HPDE6-E6E7 (cell line): Measurements from ENCODE around the gene GLCCI1.
"Not testable (repeated sequence)": the region's sequence is repeated elsewhere in the genome, so short reads cannot be mapped to it uniquely, and the experiment has no call there.

Experiments
- DNase-seq: peaks from one replicate; pipeline ENCODE4 v3.0.0; 2011; ENCODE audit warnings: missing footprints; ENCODE audit errors: extremely low spot score

GLCCI1 gene

GRCh38 chr7:8094164-8095140, 125.9 kb downstream of the GLCCI1 start:
- no peak for DNase-seq

DNA sequence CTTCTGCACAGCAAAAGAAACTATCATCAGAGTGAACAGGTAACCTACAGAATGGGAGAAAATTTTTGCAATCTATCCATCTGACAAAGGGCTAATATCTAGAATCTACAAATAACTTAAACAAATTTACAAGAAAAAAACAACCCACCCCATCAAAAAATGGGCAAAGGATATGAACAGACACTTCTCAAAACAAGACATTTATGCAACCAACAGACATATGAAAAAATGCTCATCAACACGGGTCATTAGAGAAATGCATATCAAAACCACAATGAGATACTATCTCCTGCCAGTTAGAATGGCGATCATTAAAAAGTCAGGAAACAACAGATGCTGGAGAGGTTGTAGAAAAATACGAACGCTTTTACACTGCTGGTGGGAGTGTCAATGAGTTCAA, 132.7 kb downstream of the GLCCI1 start:
- DNase-seq, result not testable (repeated sequence)

GRCh38 chr7:8103282-8103681, 134.7 kb downstream of the GLCCI1 start:
- DNase-seq, result no peak

GRCh38 chr7:8105449-8106095, 137.0 kb downstream of the GLCCI1 start:
- DNase-seq, result no peak

- DNase-seq, result no peak
Measured at GRCh38 chr7:8109196-8110022, 140.8 kb downstream of the GLCCI1 start.

GRCh38 chr7:8111282-8111960, 142.8 kb downstream of the GLCCI1 start:
- no peak for DNase-seq

DNA sequence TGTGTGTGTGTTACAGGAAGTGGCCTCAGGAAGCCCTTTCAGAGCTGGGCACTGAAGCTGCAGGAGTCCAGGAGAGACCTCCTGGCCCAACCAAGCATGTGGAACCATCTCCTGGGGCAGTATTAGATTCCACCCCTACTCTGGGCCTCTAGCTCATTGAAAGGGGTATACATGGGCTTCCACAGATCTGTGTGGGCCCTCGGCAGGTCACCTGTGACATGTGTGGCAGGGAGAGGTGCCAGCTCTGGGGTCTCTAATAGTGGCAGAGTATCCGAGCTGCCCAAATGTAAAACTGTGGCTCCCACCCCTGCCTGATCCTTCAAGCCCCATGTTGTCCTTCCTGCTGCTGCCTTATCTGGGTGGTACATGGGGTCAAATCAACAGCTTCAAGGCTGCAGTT, 144.1 kb downstream of the GLCCI1 start:
- DNase-seq, result no peak

DNA sequence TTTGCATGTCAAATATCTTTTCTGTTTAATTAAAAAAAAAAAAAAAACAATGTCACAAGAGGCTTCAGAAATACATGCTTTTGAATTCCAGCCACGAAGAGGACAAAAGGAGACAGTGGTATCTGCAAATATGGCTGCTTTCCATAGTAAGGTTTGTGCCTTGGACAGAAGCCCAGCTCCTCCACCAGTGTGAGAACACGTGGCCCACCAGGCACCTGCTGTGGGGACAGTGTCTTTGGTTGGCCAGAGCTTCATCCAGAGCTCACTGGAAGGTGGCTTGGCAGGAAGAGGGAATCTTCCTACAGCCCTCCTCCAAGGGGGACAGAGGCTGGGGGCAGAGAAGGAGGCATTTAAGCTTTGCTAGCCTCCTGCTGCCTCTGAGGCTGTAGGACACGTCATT, 144.6 kb downstream of the GLCCI1 start:
- DNase-seq, result no peak

DNA sequence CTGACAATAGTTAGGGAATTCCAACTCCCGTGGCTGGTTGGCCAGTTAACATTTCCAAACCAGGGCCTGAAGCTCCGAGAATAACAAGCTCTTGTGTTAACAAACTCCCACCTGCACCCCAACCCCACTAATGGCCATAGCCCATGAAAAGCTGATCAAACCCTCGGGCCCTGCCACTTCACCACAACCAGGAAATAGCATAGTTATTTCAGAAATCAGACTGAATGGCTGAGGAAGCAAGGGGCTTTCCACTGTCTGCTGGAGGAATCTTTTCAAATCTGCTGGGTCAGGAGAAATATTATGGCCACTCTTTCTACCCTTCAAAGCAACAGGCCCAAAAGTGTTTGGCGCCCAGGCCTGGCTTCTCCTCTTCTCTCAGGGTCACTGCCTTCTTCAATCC, 145.6 kb downstream of the GLCCI1 start:
- DNase-seq, result no peak

DNA sequence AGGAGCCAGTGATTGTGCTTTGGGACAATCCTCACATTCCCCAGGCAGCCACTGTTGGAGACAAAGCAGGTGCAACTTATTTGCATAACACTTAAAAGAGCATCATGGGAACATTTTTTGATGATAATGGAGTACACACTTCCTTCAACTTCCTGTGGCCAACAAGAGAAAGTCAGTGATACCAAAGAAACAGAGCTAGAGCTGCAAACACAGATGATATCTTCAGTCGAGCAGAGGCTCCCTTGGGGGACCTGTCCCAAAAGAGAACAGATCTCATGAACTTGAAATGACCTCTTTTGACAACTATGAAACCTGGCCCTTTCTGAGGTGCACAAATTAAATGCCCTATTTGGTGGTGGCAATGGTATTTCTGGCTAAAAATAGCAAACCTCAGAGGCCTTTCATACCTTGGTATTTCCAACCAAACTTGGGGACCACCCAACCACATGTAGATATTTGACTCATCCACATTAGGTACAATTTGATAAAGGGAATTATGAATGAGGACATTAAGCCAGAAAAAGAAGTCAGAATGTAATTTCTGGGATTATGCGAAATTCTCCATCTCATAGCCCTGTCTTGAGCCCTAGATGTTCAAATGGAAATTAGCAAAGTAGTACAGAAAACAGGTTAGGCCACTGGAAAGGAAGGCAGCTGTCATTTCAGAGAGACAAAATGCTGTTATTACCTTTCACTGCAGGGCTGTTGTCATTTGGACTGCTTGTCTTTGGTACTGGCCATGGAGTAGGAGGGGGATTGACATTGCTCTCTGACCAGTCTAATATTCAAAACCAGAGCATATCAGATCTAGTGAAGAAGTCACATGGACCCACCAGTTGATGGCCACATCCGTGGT, 147.2 kb downstream of the GLCCI1 start:
- no peak for DNase-seq

DNA sequence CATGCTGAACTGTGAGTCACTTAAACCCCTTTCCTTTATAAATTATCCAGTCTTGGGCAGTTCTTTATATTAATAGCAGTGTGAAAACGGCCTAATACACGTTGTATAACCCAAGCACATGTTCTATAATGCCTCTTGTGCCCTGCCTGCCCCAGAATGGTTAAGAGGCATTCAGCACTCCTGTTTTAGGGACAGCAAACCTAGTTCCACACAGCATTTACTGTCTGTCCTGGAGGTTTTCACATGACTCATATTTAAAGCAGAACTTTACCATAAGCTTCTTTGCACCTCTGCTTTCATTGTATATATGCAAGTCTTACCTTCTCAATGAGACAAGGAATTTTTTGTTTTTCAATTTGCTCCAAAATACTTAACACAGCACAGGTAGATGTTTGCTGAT, 148.6 kb downstream of the GLCCI1 start:
- no peak for DNase-seq

DNA sequence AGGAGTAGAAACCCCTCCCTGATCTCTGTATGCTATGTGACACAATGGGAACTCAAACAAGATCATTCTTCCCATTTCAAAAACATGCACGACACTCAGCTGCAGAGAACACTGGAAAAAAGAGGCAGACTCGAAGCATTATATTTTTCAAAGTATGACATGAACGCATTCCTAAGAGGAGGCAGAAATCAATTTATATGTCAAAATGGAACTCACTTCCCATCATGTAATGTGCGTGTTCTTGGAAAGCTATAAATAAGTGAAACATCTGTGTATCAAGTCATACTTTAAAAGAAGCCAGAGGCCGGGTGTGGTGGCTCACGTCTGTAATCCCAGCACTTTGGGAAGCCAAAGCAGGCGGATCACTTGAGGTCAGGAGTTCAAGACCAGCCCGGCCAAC, 150.7 kb downstream of the GLCCI1 start:
- DNase-seq, result no peak

- DNase-seq, result no peak
Measured at GRCh38 chr7:8120390-8121058, 151.9 kb downstream of the GLCCI1 start.

DNA sequence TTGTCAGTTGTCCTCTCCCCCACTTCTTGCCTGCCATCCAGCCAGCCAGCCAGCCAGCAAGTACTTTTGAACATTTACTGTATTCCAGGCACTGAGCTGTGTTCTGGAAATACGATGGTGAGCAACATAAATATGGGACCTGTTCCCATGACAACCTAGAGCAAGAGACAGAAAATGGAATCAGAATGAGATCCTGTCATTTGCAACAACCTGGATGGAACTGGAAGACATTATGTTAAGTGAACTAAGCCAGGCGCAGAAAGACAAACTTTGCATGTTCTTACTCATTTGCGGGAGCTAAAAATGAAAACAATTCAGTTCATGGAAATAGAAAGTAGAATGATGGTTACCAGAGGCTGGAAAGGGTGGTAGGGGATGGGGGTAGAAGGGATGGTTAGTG, 152.6 kb downstream of the GLCCI1 start:
- DNase-seq, result no peak

GRCh38 chr7:8125680-8126444, 157.3 kb downstream of the GLCCI1 start:
- DNase-seq, result no peak

- no peak for DNase-seq
Measured at GRCh38 chr7:8126601-8127167, 158.1 kb downstream of the GLCCI1 start.

DNA sequence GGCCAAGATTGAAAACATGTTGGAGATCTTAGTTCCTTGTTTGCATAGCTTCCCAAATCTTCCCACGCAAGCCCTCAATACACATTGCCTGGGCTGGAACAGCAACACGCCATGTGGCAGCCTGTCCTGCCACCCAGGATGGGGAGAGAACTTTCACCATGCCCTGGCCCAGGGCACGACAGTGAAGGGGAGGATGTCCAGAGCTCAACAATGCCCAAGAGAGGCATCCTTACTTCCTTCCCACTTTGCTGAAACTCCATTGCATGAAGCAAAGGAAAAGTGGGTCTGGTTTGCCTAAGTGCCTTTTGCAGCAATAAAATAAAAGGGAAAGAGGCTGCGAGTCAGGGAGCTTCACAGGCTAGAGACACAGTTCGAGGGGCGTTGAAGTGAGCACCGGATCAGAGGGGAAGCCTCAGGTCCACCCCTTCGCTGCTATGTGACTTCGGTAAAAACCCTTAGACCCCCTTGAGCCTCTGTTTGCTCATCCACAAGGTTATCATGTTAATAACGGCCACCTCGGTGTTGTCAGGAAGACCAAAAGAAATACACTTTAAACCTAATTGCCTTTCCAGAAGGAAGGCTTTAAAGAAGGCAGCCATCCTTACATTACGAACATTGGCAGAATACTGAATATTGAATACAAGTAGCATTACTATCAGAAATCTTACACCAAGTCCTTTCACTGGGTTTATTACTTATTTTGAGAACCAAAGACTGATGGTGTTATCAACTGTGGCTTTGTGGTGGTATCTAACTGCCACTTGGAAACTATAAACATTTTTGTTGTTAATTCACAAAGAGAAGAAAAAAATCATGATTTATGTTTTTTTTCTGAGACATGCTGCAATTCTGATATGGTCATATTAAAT, 160.1 kb downstream of the GLCCI1 start:
- DNase-seq, result no peak

DNA sequence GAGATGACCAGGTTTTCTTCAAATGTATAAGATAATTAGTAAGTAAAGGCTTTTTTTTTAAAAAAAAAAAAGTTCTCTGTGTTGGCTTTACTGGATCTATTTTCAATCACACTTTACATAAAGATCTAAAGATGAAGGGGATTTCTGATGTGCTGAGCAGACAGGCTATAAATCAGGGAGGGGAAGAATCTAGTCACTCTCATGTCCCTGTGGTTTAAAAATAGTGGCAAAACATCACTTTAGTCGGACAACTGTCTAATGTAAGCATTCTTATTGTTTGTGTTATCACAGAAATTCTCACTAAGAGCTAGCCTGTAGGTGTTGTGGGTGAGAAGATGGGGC, 160.7 kb downstream of the GLCCI1 start:
- no peak for DNase-seq
